ENCODE results near the gene ADGRA1. TPM values are rescaled to one million over a fixed set of nuclear protein-coding genes. Genes with fewer than 3 reads are reported as not detected.
A peak's percentile ranks its signal among the peaks of the same experiment; 100 is the strongest.

The ADGRA1 gene
- total RNA-seq, 4 donors from 2014 or later, result 0.07 to 1.0 TPM; not detected in 2

GRCh38 chr10:133040198-133040597 lies 47.5 kb upstream of the ADGRA1 start:
- Histone ChIP-seq H3K4me1 (no peaks in the 10 kb centered on the region), H3K4me3 (no peak overlapping the region), H3K27ac (no peak overlapping the region), H3K36me3 (no peaks in the 10 kb centered on the region), H3K27me3 (no peaks in the 10 kb centered on the region), H3K9me3 (no peaks in the 10 kb centered on the region)
- TF ChIP-seq POLR2A (IDR thresholded peaks at IDR 0.05), result no peak
- TF ChIP-seq, protein P1, sequence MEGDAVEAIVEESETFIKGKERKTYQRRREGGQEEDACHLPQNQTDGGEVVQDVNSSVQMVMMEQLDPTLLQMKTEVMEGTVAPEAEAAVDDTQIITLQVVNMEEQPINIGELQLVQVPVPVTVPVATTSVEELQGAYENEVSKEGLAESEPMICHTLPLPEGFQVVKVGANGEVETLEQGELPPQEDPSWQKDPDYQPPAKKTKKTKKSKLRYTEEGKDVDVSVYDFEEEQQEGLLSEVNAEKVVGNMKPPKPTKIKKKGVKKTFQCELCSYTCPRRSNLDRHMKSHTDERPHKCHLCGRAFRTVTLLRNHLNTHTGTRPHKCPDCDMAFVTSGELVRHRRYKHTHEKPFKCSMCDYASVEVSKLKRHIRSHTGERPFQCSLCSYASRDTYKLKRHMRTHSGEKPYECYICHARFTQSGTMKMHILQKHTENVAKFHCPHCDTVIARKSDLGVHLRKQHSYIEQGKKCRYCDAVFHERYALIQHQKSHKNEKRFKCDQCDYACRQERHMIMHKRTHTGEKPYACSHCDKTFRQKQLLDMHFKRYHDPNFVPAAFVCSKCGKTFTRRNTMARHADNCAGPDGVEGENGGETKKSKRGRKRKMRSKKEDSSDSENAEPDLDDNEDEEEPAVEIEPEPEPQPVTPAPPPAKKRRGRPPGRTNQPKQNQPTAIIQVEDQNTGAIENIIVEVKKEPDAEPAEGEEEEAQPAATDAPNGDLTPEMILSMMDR (IDR thresholded peaks at IDR 0.05), result no peak
- DNase-seq, result no peak
- intact Hi-C loops (cut with DNase I; ENCODE audit: low total_unique reads), result no loop called here

GRCh38 chr10:133041101-133041500 lies 46.6 kb upstream of the ADGRA1 start:
- no peaks in the 10 kb centered on the region for H3K27me3 ChIP-seq
- H3K4me3 ChIP-seq, result no peak overlapping the region
- no peak overlapping the region for H3K27ac ChIP-seq
- no peaks in the 10 kb centered on the region for H3K9me3 ChIP-seq
- no peaks in the 10 kb centered on the region for H3K36me3 ChIP-seq
- intact Hi-C loops (cut with DNase I; ENCODE audit: low total_unique reads), result no loop called here
- no peak for DNase-seq
- no peaks in the 10 kb centered on the region for H3K4me1 ChIP-seq
- TF ChIP-seq, protein P1 (IDR thresholded peaks at IDR 0.05), result no peak
- no peak for TF ChIP-seq POLR2A (IDR thresholded peaks at IDR 0.05)

DNA sequence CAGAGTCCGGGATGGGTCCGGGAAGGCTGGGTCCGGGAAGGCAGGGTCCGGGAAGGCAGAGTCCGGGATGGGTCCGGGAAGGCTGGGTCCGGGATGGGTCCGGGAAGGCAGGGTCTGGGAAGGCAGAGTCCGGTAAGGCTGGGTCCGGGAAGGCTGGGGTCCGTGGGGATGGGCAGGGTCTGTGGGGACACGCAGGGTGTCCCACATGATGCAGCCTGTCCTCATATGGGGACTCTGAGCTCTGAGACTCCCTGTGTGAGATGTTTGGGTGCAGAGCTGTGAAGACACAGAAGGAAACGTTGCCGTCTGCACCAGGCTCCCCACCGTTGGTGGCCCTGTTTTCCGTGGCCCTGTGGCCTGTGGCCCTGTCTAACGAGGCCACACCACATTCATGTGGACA lies 45.7 kb upstream of the ADGRA1 start:
- Histone ChIP-seq H3K4me1 (no peaks in the 10 kb centered on the region), H3K27me3 (no peaks in the 10 kb centered on the region), H3K9me3 (no peaks in the 10 kb centered on the region), H3K27ac (no peak overlapping the region), H3K4me3 (no peak overlapping the region), H3K36me3 (no peaks in the 10 kb centered on the region)
- no peak for DNase-seq
- intact Hi-C loops (cut with DNase I; ENCODE audit: low total_unique reads), result no loop called here
- TF ChIP-seq POLR2A (IDR thresholded peaks at IDR 0.05), result no peak
- TF ChIP-seq, protein P1 (IDR thresholded peaks at IDR 0.05), result no peak

- Histone ChIP-seq H3K4me3 (no peak overlapping the region), H3K27me3 (no peaks in the 10 kb centered on the region), H3K27ac (no peak overlapping the region), H3K36me3 (no peaks in the 10 kb centered on the region), H3K9me3 (no peaks in the 10 kb centered on the region), H3K4me1 (no peaks in the 10 kb centered on the region)
- TF ChIP-seq, protein P1 (IDR thresholded peaks at IDR 0.05), result no peak
- no peak for TF ChIP-seq POLR2A (IDR thresholded peaks at IDR 0.05)
- DNase-seq, result no peak
- intact Hi-C loops (cut with DNase I; ENCODE audit: low total_unique reads), result no loop called here
Observed at GRCh38 chr10:133042816-133043215, 44.9 kb upstream of the ADGRA1 start.

- Histone ChIP-seq H3K4me3 (no peak overlapping the region), H3K27me3 (no peaks in the 10 kb centered on the region), H3K36me3 (no peaks in the 10 kb centered on the region), H3K9me3 (no peaks in the 10 kb centered on the region), H3K27ac (peak overlapping the region in 1 of 2 donors; percentile 29), H3K4me1 (no peaks in the 10 kb centered on the region)
- DNase-seq, result no peak
- intact Hi-C loops (cut with DNase I; ENCODE audit: low total_unique reads), result no loop called here
- no peak for TF ChIP-seq POLR2A (IDR thresholded peaks at IDR 0.05)
- TF ChIP-seq, protein P1 (IDR thresholded peaks at IDR 0.05), result no peak
Observed at GRCh38 chr10:133043541-133044225, 44.0 kb upstream of the ADGRA1 start.
